Naive thymus-derived CD8-positive, alpha-beta T cell (primary cell): Measurements from ENCODE around the gene CTSC. TPM values are rescaled to one million over a fixed set of nuclear protein-coding genes. Genes with fewer than 3 reads are reported as not detected.

Experiments used
- ATAC-seq, 2 donors: fragments of 150-1000 bp; cut with Tn5 transposase in 1 of 2; sonication (Bioruptor Pico), chemical (Tn5 transposase) in 1 of 2; 1 replicate in 1 of 2; 2 replicates in 1 of 2; pipeline ENCODE4 v1.10.0; 2021; ENCODE audit warnings: mild to moderate bottlenecking in 2 of 2, moderate library complexity in 2 of 2
- POLR2A ChIA-PET: fragments of 350-600 bp; sonication (Branson Sonifier 250); formaldehyde crosslinking; loops from one replicate; lab custom pipeline; 2021; ENCODE audit warnings: antibody characterized with exemption; lab: Charles Lee
- DNase-seq, 10 donors: peaks; one replicate each; pipeline versions ENCODE4 v3.0.0 to v3.0.0-alpha.2; 2020 to 2022
- H3K27ac Mint-ChIP-seq, 10 donors: one replicate each; pipeline ENCODE4 v1.8.0; 2020 to 2022; ENCODE audit warnings: mild to moderate bottlenecking in 10 of 10, mixed read lengths in 10 of 10, moderate library complexity in 4 of 10, inconsistent platforms in 1 of 10
- H3K27me3 Mint-ChIP-seq, 5 donors: one replicate each; pipeline ENCODE4 v1.8.0; 2021 to 2022; ENCODE audit warnings: mixed read lengths in 5 of 5
- H3K36me3 Mint-ChIP-seq, 3 donors: one replicate each; pipeline ENCODE4 v1.8.0; 2020 to 2022; ENCODE audit warnings: mixed read lengths in 3 of 3, mild to moderate bottlenecking in 2 of 3, inconsistent platforms in 1 of 3
- H3K4me1 Mint-ChIP-seq, 4 donors: one replicate each; pipeline ENCODE4 v1.8.0; 2021 to 2022; ENCODE audit warnings: mixed read lengths in 4 of 4
- H3K4me3 Mint-ChIP-seq, 10 donors: one replicate each; pipeline ENCODE4 v1.8.0; 2020 to 2022; ENCODE audit warnings: mild to moderate bottlenecking in 10 of 10, mixed read lengths in 10 of 10, moderate library complexity in 6 of 10, inconsistent platforms in 1 of 10
- H3K9me3 Mint-ChIP-seq, 9 donors: one replicate each; pipeline ENCODE4 v1.8.0; 2020 to 2022; ENCODE audit warnings: mixed read lengths in 9 of 9, mild to moderate bottlenecking in 3 of 9, inconsistent platforms in 1 of 9, moderate library complexity in 1 of 9
- polyA plus RNA-seq, 3 donors: library from polyadenylated mRNA; unstranded; fragments of 300-500 nt; fragmentation: Illumina TruSeq; gene quantifications; one replicate each; pipeline ENCODE4 v1.2.3, GENCODE V29; 2021
- total RNA-seq, 8 experiments: library from RNA in 2 of 8; stranded (reverse) in 2 of 8; gene quantifications; one replicate each; pipeline ENCODE4 v1.2.3 and lab custom pipeline; 2021 to 2026

Gene CTSC
- total and polyA plus RNA-seq, 5 experiments from 2014 or later, result 37.3 to 166 (median 88.7) TPM

DNA sequence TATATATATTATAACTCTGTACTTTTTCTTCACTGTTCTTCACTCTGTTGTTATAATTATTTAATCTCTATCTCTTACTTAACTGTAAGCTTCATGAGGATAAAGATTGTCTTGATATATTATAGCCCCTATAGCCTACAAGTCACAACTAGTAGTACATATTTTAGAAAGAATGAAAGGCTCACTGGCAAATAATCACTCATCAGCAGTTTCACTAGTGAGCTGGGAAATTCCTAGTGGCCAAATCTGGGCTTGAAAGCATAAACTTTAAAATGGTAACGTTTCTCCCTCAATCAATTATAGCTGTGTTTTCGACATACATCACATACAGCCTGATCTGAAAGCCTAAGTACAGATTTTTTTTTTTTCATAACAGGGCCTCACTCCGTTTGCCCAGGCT is 42.5 kb downstream of the CTSC start:
- no peaks in the 10 kb centered on the region for H3K9me3 Mint-ChIP-seq
- H3K4me1 Mint-ChIP-seq, result peaks cover 0 to 15% (median 3%) of the 10 kb centered on the region in 4 donors
- no peak for ATAC-seq
- no peaks in the 10 kb centered on the region for H3K27me3 Mint-ChIP-seq
- peaks cover 25 to 90% (median 60%) of the 10 kb centered on the region in 3 donors for H3K36me3 Mint-ChIP-seq
- no peak for DNase-seq
- peak overlapping the region in 1 of 10 donors; percentile 56 for H3K27ac Mint-ChIP-seq
- no peak overlapping the region for H3K4me3 Mint-ChIP-seq
- POLR2A ChIA-PET, result interaction anchor here (0.8 kb wide), 1 partner anchor 43 kb away, joined by 3 read pairs; the partner anchor contains the start of gene CTSC

DNA sequence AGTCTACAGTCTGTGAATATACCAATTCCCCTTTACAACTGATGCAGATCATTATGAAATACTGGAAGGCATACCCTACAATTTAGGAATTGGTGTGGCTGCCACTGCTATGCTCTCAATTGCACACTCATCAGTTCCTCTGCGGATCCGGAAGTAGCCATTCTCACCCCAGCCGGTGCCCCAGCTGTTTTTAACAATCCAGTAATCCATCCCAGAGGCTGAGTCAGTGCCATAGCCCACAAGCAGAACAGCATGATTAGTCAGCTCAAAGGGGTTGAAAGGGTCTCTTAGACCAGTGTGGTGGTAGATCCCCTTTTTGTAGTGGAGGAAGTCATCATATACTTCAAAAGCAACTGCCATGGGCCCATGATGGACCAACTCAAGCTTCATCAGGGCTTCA is 43.6 kb downstream of the CTSC start:
- Mint-ChIP-seq H3K9me3 (no peaks in the 10 kb centered on the region), H3K27me3 (no peaks in the 10 kb centered on the region), H3K4me3 (no peak overlapping the region), H3K36me3 (peaks cover 26 to 88% (median 55%) of the 10 kb centered on the region in 3 donors), H3K4me1 (peaks cover 0 to 12% (median 3%) of the 10 kb centered on the region in 4 donors), H3K27ac (no peak overlapping the region)
- POLR2A ChIA-PET, result no interaction called here
- ATAC-seq, result no peak
- DNase-seq, result no peak

DNA sequence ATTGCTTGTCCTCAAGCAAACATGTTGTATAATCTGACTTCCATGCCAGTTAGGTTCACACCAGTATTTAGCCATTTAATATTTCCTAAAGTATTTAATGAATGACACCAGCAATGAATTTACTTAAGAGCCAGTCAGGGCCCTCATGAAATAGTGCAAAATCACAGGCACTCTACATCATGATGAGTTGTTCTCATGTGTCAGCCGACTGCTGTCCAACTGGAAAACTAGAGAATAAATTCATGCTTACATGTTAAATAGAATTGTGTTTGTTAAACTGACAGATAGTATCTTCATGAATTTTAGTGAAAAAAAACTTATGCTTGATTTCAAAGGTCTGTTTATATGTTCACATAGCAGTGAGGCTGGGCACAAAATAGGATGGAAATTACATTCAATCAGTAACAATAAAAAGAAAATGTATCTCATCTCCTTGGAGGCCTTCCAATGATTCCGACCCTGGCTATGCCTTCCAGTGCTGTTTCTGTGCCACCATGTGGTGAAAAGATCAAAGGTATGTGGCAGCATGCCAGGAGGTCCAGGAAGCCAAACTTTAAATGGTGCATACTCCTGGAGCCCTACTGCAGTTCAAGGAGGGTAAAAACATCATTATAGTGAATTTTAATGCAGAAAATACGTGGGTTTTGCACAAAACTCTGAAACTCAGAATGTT is 45.2 kb downstream of the CTSC start:
- DNase-seq, result no peak
- H3K27me3 Mint-ChIP-seq, result no peaks in the 10 kb centered on the region
- H3K4me1 Mint-ChIP-seq, result peaks cover 0 to 5% (median under 1%) of the 10 kb centered on the region in 4 donors
- no peak for ATAC-seq
- H3K4me3 Mint-ChIP-seq, result no peak overlapping the region
- peaks cover 0 to 4% (median 0%) of the 10 kb centered on the region in 9 donors for H3K9me3 Mint-ChIP-seq
- peaks cover 34 to 88% (median 64%) of the 10 kb centered on the region in 3 donors for H3K36me3 Mint-ChIP-seq
- peak overlapping the region in 3 of 10 donors; percentile 9 to 50 (median 15) for H3K27ac Mint-ChIP-seq
- POLR2A ChIA-PET, result no interaction called here

DNA sequence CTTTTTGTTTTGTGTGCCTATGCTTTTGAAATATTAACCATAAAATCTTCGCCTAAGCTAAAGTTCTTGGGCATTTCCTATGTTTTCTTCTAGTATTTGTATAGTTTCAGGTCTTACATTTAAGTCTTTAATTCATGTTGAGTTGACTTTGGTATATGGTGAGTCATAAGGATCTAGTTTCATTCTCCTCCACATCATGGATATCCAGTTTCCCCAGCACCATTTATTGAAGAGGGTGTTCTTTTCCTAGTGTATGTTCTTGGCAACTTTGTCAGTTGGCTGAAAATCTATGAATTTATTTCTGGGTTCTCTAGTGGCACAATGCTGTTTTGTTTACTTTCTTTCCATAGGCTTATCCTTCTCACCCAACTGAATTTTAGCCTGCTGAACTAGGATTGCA is 49.0 kb downstream of the CTSC start:
- DNase-seq (no peak), ATAC-seq (no peak)
- POLR2A ChIA-PET, result no interaction called here
- Mint-ChIP-seq H3K9me3 (peaks cover 0 to 4% (median 0%) of the 10 kb centered on the region in 9 donors), H3K36me3 (peaks cover 20 to 57% (median 50%) of the 10 kb centered on the region in 3 donors), H3K27me3 (no peaks in the 10 kb centered on the region), H3K4me3 (no peak overlapping the region), H3K4me1 (peaks cover 0 to 2% (median under 1%) of the 10 kb centered on the region in 4 donors), H3K27ac (no peak overlapping the region)

DNA sequence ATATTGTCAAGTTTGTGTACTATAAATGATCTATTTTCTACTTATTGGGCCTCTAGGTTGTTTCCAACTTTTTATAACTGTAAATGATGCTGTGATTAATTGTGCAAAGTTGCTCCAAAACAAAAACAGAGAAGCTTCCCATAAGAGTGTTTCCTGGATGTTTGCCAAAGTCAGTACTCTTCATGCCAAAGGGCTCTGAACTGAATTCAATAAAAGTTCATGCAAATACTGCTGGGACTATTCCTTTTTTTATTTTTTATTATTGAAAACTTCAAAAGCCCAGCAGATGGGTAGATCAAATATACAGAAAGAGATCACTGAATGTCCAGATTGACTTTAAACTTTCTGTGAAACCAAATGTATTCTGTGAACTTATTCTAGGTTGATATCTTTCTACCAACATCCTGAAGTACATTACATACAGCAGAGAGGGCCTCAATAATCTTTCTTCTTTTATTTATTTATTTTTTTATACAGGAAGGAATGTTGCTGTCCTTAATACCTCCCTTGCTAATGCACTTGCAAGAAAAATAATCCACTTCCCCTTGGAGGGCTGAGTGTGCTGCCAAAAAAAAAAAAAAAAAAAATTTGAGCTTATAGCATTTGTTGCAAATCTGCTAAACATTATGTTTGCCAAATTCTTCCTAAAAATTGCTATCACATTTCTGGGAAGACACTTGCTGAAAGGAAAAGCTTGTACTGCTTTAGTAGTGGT is 53.0 kb downstream of the CTSC start:
- Mint-ChIP-seq H3K4me3 (no peak overlapping the region), H3K36me3 (peaks cover 10 to 35% (median 32%) of the 10 kb centered on the region in 3 donors), H3K4me1 (peaks cover 0 to 4% (median 0%) of the 10 kb centered on the region in 4 donors), H3K27me3 (no peaks in the 10 kb centered on the region), H3K27ac (no peak overlapping the region), H3K9me3 (peaks cover 0 to 4% (median 0%) of the 10 kb centered on the region in 9 donors)
- POLR2A ChIA-PET, result no interaction called here
- DNase-seq (no peak), ATAC-seq (no peak)

DNA sequence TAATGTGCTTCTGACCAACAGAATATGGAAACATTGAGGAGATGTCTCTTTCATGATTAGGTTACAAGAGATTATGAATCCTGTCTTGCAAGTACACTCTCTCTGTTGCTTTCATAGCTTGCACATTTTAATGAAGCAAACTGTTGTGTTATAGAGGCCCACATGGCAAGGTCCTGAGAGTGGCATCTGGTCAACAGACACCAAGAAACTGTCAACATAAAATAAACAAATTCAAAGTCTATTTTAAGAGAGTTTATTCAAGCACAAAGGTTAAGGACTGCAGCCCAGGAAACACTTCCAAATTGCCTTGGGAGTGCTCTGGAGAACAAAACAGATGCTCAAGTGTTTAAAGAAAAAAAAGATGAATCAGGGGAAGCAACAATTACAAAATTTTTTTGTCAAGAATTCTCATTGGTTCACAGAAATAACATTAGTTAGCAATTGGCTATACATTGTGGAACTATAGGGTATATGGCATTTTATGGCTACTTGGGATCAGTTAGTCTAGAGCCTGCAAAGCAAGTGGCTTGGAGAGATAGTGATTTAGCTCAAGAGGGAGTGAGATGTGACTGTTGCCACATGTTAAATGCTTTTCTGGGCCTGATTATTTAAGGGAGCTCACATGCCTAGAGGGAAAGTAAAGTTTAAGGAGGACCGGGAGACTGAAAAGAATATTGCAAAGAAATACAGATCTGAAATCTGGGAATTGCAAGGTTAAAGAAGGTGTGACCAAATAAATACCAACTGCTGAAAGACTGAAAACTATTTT is 54.6 kb downstream of the CTSC start:
- DNase-seq (no peak), ATAC-seq (no peak)
- no peaks in the 10 kb centered on the region for H3K9me3 Mint-ChIP-seq
- peaks cover under 1 to 22% (median 21%) of the 10 kb centered on the region in 3 donors for H3K36me3 Mint-ChIP-seq
- H3K27ac Mint-ChIP-seq, result no peak overlapping the region
- POLR2A ChIA-PET, result no interaction called here
- no peak overlapping the region for H3K4me3 Mint-ChIP-seq
- peaks cover 0 to 4% (median 0%) of the 10 kb centered on the region in 4 donors for H3K4me1 Mint-ChIP-seq
- no peaks in the 10 kb centered on the region for H3K27me3 Mint-ChIP-seq

DNA sequence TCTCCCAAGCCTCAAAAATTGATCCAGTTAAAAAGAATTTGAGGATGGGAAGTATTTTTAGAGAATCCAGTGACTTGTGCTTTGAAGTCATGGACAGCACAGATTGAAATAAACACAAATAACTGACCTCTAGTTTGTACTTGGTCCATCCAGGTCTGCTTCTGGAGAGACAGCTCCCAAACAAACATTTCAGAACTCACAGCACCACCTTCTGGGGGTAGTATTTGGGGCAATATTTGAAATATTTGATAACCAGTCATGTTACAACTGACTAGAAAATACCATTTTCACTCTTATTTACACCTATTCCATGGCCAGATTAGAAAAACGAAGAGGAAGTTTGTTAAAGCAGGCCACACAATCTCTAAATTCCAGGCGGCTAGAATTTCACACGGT is 56.2 kb downstream of the CTSC start:
- DNase-seq, result no peak
- Mint-ChIP-seq H3K36me3 (peaks cover 0 to 16% (median 13%) of the 10 kb centered on the region in 3 donors), H3K4me1 (peaks cover 0 to 4% (median 0%) of the 10 kb centered on the region in 4 donors), H3K27me3 (no peaks in the 10 kb centered on the region), H3K4me3 (no peak overlapping the region), H3K27ac (no peak overlapping the region), H3K9me3 (no peaks in the 10 kb centered on the region)
- ATAC-seq, result no peak
- POLR2A ChIA-PET, result no interaction called here

DNA sequence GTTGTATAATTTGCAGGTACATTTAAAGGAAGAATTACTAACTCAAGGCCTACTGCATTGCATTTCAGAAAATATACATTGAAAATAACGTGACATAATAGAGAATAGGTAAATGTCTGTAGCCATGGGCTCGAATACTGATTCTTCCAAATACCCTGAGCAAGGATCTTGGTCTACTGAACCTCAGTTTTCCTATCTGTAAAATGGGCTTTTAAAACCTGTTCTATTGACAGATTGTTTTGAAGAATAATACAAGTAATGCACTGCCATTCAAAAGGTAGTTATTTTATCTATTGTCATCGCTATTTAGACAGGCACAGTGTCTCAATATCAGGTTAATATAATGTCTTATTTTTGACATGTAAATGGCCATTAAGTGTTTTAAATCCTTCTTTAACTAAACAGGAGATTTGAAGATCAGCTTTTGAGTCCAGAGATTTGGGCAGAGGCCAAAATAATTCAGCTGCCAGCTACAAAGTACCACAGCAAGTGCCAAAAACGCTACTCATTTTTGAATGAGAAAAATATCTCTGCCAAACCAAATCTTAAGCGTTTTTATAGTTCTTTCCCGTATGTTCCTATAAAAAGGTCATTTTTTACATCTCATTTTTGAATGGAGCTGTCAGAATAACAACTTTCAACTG is 56.7 kb downstream of the CTSC start:
- peaks cover 0 to 16% (median 13%) of the 10 kb centered on the region in 3 donors for H3K36me3 Mint-ChIP-seq
- no peaks in the 10 kb centered on the region for H3K9me3 Mint-ChIP-seq

DNA sequence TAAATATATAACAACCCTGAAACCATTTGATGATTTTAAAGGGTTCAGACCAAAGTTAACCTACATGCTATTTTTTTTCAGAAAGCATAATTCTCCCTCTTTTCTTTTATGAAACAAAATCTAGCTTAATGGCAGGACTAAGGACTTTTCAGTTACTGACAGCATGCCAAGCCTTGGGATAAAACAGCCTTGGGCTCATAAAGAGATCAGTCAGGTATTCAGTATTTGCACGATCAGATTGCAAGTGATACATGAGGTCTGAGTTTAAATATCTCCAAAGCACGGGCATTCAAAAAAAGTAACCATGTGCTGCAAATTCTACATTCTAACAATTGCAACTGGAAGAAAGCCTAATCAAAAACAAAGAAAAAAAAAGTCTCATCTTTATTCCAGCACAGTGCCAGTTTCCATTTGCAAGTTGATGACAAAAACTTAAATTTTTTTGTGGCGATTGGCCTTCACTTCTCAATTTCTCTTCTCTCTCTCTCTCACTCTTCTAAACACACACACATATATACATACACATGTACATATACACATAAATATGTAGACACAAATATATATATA is 60.1 kb downstream of the CTSC start:
- Mint-ChIP-seq H3K27me3 (no peaks in the 10 kb centered on the region), H3K4me1 (peaks cover 0 to 2% (median 0%) of the 10 kb centered on the region in 4 donors), H3K36me3 (peaks cover 4 to 5% (median 4%) of the 10 kb centered on the region in 3 donors), H3K27ac (no peak overlapping the region), H3K4me3 (no peak overlapping the region), H3K9me3 (peaks cover 0 to 5% (median 0%) of the 10 kb centered on the region in 9 donors)
- no peak for DNase-seq
- no peak for ATAC-seq
- POLR2A ChIA-PET, result no interaction called here

More for the DNA sequence above, 56.7 kb downstream of the CTSC start:
- POLR2A ChIA-PET, result no interaction called here
- peaks cover 0 to 4% (median 0%) of the 10 kb centered on the region in 4 donors for H3K4me1 Mint-ChIP-seq
- no peaks in the 10 kb centered on the region for H3K27me3 Mint-ChIP-seq
- H3K27ac Mint-ChIP-seq, result no peak overlapping the region
- DNase-seq (no peak), ATAC-seq (no peak)
- no peak overlapping the region for H3K4me3 Mint-ChIP-seq

DNA sequence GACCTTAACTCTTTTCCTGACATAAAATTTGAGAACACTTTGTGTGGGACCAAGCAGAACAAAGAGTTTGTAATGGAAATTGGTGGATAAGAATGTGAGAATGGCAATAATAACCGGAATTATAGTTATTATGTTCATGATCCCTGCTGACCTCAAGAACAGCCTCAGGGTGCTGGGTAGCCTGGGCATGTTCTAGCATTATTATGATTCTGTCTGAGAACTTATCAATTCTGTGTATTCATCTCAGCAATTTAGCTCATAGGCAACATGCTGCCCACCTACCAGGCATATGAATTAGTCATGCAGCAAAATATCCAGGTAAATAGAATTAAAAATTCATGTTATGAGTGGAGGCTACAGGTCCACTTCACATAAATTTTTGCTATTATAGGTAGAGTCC is 61.9 kb downstream of the CTSC start:
- peaks cover 0 to 2% (median 0%) of the 10 kb centered on the region in 4 donors for H3K4me1 Mint-ChIP-seq
- DNase-seq (no peak), ATAC-seq (no peak)
- POLR2A ChIA-PET, result no interaction called here
- peak overlapping the region in 1 of 10 donors; percentile 60 for H3K27ac Mint-ChIP-seq
- H3K36me3 Mint-ChIP-seq, result peaks cover 4 to 12% (median 7%) of the 10 kb centered on the region in 3 donors
- no peaks in the 10 kb centered on the region for H3K27me3 Mint-ChIP-seq
- H3K4me3 Mint-ChIP-seq, result no peak overlapping the region
- H3K9me3 Mint-ChIP-seq, result peaks cover 0 to 5% (median 0%) of the 10 kb centered on the region in 9 donors

DNA sequence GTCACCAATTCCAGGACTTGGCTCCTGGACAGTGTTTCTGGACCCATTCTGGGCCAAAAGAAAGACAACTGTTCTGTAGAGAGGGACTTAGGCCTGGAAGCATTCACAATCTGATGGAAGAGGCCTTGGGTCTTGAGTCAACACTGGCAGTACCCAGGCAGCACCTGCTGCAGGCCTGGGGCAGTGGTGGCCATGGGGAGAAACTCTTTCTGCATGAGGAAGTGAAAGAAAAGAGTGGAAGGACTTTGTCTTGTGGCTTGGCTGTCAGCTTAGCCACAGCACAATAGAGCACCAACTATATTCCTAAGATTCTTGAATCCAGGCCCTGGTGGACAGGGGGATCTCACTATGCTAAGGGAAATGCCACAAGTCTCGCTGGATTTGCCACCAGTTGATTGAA is 70.6 kb downstream of the CTSC start:
- H3K9me3 Mint-ChIP-seq, result peaks cover 1 to 24% (median 13%) of the 10 kb centered on the region in 9 donors
- DNase-seq (no peak), ATAC-seq (no peak)
- no peak overlapping the region for H3K4me3 Mint-ChIP-seq
- peaks cover 28 to 63% (median 42%) of the 10 kb centered on the region in 3 donors for H3K36me3 Mint-ChIP-seq
- POLR2A ChIA-PET, result no interaction called here
- no peak overlapping the region for H3K27ac Mint-ChIP-seq
- H3K27me3 Mint-ChIP-seq, result no peaks in the 10 kb centered on the region
- no peaks in the 10 kb centered on the region for H3K4me1 Mint-ChIP-seq

DNA sequence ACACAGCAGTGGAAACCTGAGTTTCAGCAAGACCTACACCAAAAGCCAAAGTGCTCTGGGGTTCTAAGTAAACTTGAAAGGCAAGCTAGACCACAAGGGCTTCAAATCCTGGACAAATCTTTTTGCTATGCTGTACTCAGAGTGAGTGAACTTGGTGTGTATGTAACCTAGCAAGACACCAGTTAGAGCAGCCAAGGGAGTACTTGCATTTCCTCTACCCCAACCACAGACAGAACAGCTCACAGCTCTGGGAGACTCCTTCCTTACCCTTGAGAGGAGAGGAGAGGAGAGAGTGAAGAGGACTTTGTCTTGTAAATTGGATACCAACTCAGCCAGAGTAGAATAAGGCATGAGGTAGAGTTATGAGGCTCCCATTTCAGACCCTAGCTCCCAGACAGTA is 71.4 kb downstream of the CTSC start:
- Mint-ChIP-seq H3K4me3 (no peak overlapping the region), H3K9me3 (peaks cover 0 to 31% (median 20%) of the 10 kb centered on the region in 9 donors), H3K4me1 (no peaks in the 10 kb centered on the region), H3K27me3 (no peaks in the 10 kb centered on the region), H3K36me3 (peaks cover 34 to 67% (median 38%) of the 10 kb centered on the region in 3 donors), H3K27ac (no peak overlapping the region)
- DNase-seq (no peak), ATAC-seq (no peak)
- POLR2A ChIA-PET, result no interaction called here
